Lower leg skin (tissue), 4 donors: ENCODE data around the gene TNFRSF19. TPM values are rescaled to one million over a fixed set of nuclear protein-coding genes. Genes with fewer than 3 reads are reported as not detected.

Experiments
- DNase-seq, 2 donors: peaks; one replicate each; pipeline ENCODE4 v3.0.0-alpha.2; 2019; ENCODE audit warnings: low spot score in 2 of 2
- H3K4me3 ChIP-seq: fragments of 200-600 bp; sonication (generic); 2 replicates; pipeline ENCODE4 v1.5.1; 2017; ENCODE audit warnings: mild to moderate bottlenecking, low read depth; ENCODE audit not compliant: poor library complexity, severe bottlenecking
- POLR2A ChIP-seq, 2 donors: fragments of 450-650 bp; IDR thresholded peaks; one replicate each; pipeline ENCODE4 v1.6.1; 2016 to 2017; ENCODE audit warnings: antibody characterized with exemption in 2 of 2, mild to moderate bottlenecking in 1 of 2, moderate library complexity in 1 of 2
- WGBS, 2 donors: methylation state at CpG; one replicate each; pipeline ENCODE4 v1.1.5; 2018; 5-methylcytosine and 5-hydroxymethylcytosine counted together
- intact Hi-C: fragments of 100-400 bp; cut with DNase I; formaldehyde crosslinking; loops from one replicate; pipeline ENCODE4 v1.15.0; 2023; ENCODE audit warnings: low total_unique reads
- total RNA-seq, 4 donors: library from RNA; depleted of rRNA; stranded (reverse); fragments of >200 nt; gene quantifications; one replicate each; pipeline ENCODE4 v1.1.0, GENCODE V29; 2016
- TF ChIP-seq, protein P1 (sequence below), 3 donors: fragments of 450-650 bp; IDR thresholded peaks; one replicate each; pipeline ENCODE4 v1.5.1; 2016; ENCODE audit warnings: antibody characterized with exemption in 3 of 3, mild to moderate bottlenecking in 3 of 3, moderate library complexity in 2 of 3

TNFRSF19 gene
- total RNA-seq, 4 donors from 2014 or later = 51.2 to 106 (median 72.5) TPM

DNA sequence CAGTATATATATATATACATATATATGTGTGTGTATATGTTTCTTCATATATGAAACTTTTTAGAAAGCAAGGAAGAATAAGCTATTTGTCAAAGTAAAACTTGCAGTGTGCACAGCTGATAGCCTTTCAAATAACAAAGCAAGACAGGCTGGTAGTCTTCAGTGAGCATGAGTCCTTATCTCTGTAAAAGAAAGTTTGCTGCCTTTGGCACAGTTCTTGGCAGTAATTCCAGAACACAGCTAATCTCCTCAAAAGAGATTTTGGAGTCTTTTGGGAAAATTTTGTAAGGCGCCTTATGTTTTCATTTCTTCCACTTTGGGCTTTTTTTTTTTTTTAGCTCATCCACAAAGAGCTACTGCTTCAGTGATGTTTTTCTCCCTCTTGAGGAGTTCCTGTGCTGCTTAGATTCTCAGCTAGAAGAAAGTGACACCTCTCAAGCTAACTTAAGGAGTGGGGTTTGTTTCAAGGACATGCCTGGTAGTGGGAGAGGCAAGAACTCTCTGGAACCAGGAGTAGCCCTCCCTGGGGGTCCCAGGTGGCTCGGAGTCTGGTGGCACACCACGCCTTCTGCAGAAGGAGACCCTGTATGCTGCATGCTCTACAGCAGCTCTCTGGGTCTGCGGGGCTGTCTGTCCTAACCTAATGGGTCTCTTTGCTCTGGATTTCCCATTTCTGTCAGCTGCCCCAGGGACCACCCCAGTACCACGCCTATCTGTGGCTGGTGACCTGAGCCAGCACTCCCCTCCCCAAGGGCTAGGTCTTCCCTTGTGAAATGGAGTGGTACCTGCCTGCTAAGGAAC is 58.8 kb downstream of the TNFRSF19 start:
- H3K4me3 ChIP-seq = no peak overlapping the region
- DNase-seq = no peak
- TF ChIP-seq, protein P1, sequence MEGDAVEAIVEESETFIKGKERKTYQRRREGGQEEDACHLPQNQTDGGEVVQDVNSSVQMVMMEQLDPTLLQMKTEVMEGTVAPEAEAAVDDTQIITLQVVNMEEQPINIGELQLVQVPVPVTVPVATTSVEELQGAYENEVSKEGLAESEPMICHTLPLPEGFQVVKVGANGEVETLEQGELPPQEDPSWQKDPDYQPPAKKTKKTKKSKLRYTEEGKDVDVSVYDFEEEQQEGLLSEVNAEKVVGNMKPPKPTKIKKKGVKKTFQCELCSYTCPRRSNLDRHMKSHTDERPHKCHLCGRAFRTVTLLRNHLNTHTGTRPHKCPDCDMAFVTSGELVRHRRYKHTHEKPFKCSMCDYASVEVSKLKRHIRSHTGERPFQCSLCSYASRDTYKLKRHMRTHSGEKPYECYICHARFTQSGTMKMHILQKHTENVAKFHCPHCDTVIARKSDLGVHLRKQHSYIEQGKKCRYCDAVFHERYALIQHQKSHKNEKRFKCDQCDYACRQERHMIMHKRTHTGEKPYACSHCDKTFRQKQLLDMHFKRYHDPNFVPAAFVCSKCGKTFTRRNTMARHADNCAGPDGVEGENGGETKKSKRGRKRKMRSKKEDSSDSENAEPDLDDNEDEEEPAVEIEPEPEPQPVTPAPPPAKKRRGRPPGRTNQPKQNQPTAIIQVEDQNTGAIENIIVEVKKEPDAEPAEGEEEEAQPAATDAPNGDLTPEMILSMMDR (IDR thresholded peaks at IDR 0.05) = no peak
- TF ChIP-seq POLR2A (IDR thresholded peaks at IDR 0.05) = no peak
- intact Hi-C loops = no loop called here
- 87 to 92% methylated on average over 5 of the region's 5 CpGs for WGBS, 2 donors

DNA sequence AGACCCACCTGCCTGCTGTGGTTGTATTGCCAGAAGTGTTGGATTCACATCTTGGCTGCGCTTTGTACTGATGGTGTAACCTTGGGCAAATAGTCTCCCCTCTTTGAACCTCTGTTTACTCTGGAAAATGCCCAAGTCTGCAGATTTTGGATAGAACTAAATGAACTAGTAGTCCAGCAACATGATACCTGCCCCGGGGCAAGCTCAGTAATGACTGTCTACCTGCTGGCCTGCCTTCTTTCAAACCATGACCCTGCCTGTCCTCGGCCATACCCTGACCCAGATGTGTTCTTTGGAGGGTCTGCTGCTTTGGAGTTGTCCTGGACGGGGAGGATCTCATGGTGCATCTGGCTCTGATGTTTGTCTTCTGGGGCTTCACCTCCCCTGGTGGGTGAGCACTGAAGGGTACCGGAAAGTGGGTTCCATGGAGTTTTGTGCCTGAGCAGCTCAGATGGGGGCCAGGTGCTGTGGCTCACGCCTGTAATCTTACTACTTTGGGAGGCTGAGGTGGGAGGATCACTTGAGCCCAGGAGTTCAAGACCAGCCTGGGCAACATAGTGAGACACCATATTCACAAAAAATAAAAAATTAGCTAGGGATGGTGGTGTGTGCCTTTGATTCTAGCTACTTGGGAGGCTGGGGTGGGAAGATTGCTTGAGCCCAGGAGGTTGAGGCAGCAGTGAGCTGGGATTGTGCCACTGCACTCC is 59.5 kb downstream of the TNFRSF19 start:
- no peak for TF ChIP-seq POLR2A (IDR thresholded peaks at IDR 0.05)
- TF ChIP-seq, protein P1 (IDR thresholded peaks at IDR 0.05) = no peak
- no peak overlapping the region for H3K4me3 ChIP-seq
- no peak for DNase-seq
- intact Hi-C loops = no loop called here
- WGBS, 2 donors = 89% methylated on average over 6 of the region's 6 CpGs

DNA sequence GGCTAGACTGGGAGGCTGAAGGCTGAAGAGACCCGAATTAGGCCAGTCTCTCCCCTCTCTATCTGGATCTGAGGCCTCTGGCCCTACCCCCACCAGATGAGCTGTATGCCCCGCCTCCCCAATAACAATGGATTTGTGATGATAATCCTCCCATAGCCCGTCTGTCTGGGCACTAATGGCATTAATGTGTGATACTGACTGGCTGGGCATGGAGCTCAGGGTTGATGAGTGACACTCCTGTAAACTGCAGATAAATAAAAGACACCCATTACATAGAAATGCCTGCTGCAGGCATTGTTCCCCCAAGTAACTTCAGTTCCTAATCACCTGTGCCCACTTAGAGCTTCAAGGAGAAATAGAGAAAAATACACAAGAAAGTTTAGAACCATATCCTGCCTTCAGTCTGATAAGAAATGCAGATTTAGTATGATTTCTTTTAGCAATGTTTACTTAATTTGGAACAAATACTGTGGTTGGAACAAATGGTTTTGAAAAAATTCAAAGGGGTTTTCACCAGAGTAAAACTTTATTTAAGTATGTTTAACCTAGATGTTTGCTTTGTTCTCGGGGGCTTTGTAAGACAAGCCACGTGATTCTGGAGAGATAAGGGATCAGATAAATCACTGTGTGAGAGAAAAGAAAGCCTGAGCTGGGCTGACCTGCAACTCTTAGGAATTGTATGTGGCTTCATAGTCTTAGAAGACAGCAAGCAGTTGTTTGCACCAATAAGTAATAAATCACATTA is 60.3 kb downstream of the TNFRSF19 start:
- DNase-seq = no peak
- H3K4me3 ChIP-seq = no peak overlapping the region
- TF ChIP-seq, protein P1 (IDR thresholded peaks at IDR 0.05) = no peak
- TF ChIP-seq POLR2A (IDR thresholded peaks at IDR 0.05) = no peak
- WGBS, 2 donors = 64 to 69% methylated on average over 5 of the region's 5 CpGs
- intact Hi-C loops = no loop called here

DNA sequence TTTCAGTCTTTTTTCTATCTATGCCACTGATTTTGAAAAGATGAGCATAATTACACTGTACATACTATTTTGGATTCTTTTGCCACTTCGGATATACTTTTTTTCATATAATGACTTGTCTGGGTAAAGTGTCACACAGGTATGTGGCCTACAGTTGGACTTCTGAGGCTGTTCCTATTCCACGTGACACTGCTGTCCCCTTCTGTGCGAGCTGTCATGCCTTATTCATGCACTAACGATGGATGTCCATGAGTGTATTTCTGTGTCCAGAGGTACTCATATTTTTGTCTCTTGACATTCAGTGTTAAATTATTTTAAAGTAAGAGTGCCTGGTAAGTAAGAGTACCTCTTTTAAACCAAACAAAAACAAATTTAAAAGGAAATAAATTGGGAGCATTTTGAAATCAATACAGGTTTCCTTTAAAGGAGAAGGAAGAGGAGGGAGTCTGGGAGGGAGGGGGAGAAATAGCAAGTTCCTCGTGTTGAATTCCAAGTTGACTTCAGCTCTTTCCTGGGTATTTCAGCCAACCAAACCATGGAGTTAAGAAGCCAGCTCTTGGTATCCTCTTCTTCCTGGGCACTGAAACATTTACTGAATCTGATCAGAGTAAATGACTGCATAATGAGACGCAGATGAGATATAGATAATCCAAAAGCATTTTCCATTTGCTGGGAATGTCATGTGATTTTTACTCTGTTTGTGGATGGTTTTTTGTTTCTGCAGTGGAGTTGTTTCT is 61.3 kb downstream of the TNFRSF19 start:
- intact Hi-C loops = no loop called here
- 72% methylated on average over 6 of the region's 6 CpGs for WGBS, 2 donors
- DNase-seq = no peak
- no peak overlapping the region for H3K4me3 ChIP-seq
- TF ChIP-seq POLR2A (IDR thresholded peaks at IDR 0.05) = no peak
- TF ChIP-seq, protein P1 (IDR thresholded peaks at IDR 0.05) = no peak

DNA sequence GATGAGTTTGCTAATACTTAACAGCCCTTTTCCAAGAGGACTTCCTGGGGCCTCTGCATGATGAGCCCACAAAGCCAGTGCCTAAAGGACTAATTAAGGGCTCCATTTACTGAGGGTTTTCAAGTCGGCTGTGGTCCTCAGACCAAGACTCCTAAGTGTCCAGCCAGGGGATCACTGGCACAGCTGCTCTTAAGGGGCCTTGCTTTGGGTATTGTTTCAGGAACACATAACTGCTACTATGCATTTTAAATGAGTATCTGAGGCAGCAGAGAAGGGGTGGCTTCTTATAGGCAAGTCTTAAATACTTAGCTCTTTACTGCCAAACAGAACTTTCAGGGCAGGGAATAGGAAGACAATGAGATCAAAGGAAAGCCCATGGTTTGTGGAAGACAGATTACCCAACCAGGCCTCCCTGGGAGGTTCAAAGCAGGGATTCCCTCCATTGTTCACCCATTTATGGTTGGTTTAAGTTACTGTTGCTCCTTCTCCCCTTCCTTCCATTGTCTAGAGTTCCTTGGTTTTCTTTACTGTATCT is 61.9 kb downstream of the TNFRSF19 start:
- no peak for DNase-seq
- no peak for TF ChIP-seq POLR2A (IDR thresholded peaks at IDR 0.05)
- TF ChIP-seq, protein P1 (IDR thresholded peaks at IDR 0.05) = no peak
- intact Hi-C loops = no loop called here
- no peak overlapping the region for H3K4me3 ChIP-seq
- 30 to 45% methylated on average over 1 of the region's 1 CpG for WGBS, 2 donors
